Mucosa of descending colon (tissue), 3 donors: ENCODE results near the gene LRRIQ4. TPM values are rescaled to one million over a fixed set of nuclear protein-coding genes. Genes with fewer than 3 reads are reported as not detected.

ENCODE experiments used
- ATAC-seq: fragments of 200-7000 bp; cut with Tn5 transposase; one replicate; pipeline ENCODE4 v1.9.1; 2020; ENCODE audit warnings: mild to moderate bottlenecking, moderate library complexity
- DNase-seq, 3 donors: peaks; one replicate each; pipeline ENCODE4 v3.0.0-alpha.2; 2020
- H3K36me3 ChIP-seq: fragments of 200-600 bp; one replicate; pipeline ENCODE4 v1.8.0; 2021; ENCODE audit warnings: low read depth, mild to moderate bottlenecking
- H3K4me1 ChIP-seq: fragments of 200-600 bp; one replicate; pipeline ENCODE4 v1.8.0; 2021; ENCODE audit warnings: low read depth, mild to moderate bottlenecking
- H3K4me3 ChIP-seq: fragments of 200-600 bp; one replicate; pipeline ENCODE4 v1.8.0; 2021; ENCODE audit warnings: mild to moderate bottlenecking
- H3K9me3 ChIP-seq: fragments of 200-600 bp; one replicate; pipeline ENCODE4 v1.8.0; 2021; ENCODE audit warnings: mild to moderate bottlenecking
- CTCF ChIP-seq: fragments of 200-600 bp; IDR thresholded peaks from one replicate; pipeline ENCODE4 v1.8.0; 2022; ENCODE audit warnings: antibody characterized with exemption, mild to moderate bottlenecking
- intact Hi-C, 2 donors: fragments of 100-400 bp; cut with DNase I in 1 of 2; cut with micrococcal nuclease in 1 of 2; formaldehyde crosslinking; loops; one replicate each; pipeline versions ENCODE4 v1.11.0 to v1.11.1; 2022; cut with DNase I, micrococcal nuclease
- total RNA-seq, 3 donors: library from RNA; stranded (reverse); fragmentation: NEBNext Ultra II Directional in 2 of 3; extraction: Animal tissue kit (Norgen Biotek cat#: 25700) in 2 of 3; gene quantifications; one replicate each; pipeline versions ENCODE4 v1.2.1 to v1.2.4, GENCODE V29; 2021 to 2023
- donor health status: DM: no; HTN: no; CAD: no; lungs with moderate emphysema.
- donor health status: DM: no; HTN: no; CAD: no.
- donor health status: DM: no; HTN: yes; CAD: no.

Gene LRRIQ4
- total RNA-seq, 3 donors from 2014 or later, result 0.22 TPM; not detected in 2

GRCh38 chr3:169867584-169868210, 55.0 kb downstream of the LRRIQ4 start:
- intact Hi-C loops, result no loop called here
- Histone ChIP-seq H3K4me1 (peaks cover 39% of the 10 kb centered on the region), H3K9me3 (no peaks in the 10 kb centered on the region), H3K4me3 (no peak overlapping the region), H3K36me3 (no peaks in the 10 kb centered on the region)
- ATAC-seq (no peak), DNase-seq (no peak)
- TF ChIP-seq CTCF, result no peak

- Histone ChIP-seq H3K4me3 (no peak overlapping the region), H3K4me1 (peaks cover 39% of the 10 kb centered on the region), H3K36me3 (no peaks in the 10 kb centered on the region), H3K9me3 (no peaks in the 10 kb centered on the region)
- no peak for TF ChIP-seq CTCF
- intact Hi-C loops, result no loop called here
- no peak for DNase-seq
- no peak for ATAC-seq
Measured at GRCh38 chr3:169868369-169868768, 55.7 kb downstream of the LRRIQ4 start.

- Histone ChIP-seq H3K36me3 (no peaks in the 10 kb centered on the region), H3K9me3 (no peaks in the 10 kb centered on the region), H3K4me1 (peaks cover 27% of the 10 kb centered on the region), H3K4me3 (peak within 1 kb of the TSS; percentile 20)
- peak; percentile 79 for ATAC-seq
- intact Hi-C loops, result no loop called here
- peak in 1 of 3 donors; percentile 36 for DNase-seq
- TF ChIP-seq CTCF, result no peak
Measured at GRCh38 chr3:169869484-169870220, 57.0 kb downstream of the LRRIQ4 start, which contains the start of gene LRRC31. LRRC31 (minus strand) TSS chr3:169869935; CDS start chr3:169869807, 128 bp downstream.

- H3K36me3 ChIP-seq, result no peaks in the 10 kb centered on the region
- H3K4me1 ChIP-seq, result peaks cover 12% of the 10 kb centered on the region
- no peak overlapping the region for H3K4me3 ChIP-seq
- intact Hi-C loops, result no loop called here
- TF ChIP-seq CTCF, result no peak
- H3K9me3 ChIP-seq, result no peaks in the 10 kb centered on the region
- ATAC-seq (peak; percentile 89), DNase-seq (peak in 2 of 3 donors; percentile 56 to 80)
Measured at GRCh38 chr3:169871129-169871886, 58.6 kb downstream of the LRRIQ4 start.

- TF ChIP-seq CTCF, result no peak
- ATAC-seq, result no peak
- intact Hi-C loops, result no loop called here
- Histone ChIP-seq H3K4me1 (no peaks in the 10 kb centered on the region), H3K9me3 (no peaks in the 10 kb centered on the region), H3K4me3 (no peak overlapping the region), H3K36me3 (no peaks in the 10 kb centered on the region)
- no peak for DNase-seq
Measured at GRCh38 chr3:169879013-169879557, 66.4 kb downstream of the LRRIQ4 start.
